K562 (cell line): ENCODE data around the gene PTGFR. TPM values are rescaled to one million over a fixed set of nuclear protein-coding genes. Genes with fewer than 3 reads are reported as not detected.

Experiments used
- ATAC-seq: fragments of 200-7000 bp; cut with Tn5 transposase; 3 replicates; pipeline ENCODE4 v1.9.1; 2020; ENCODE audit warnings: moderate library complexity
- BruUV-seq: library from RNA; stranded (reverse); fragments of 400-500 nt; replicated peaks from 2 replicates; lab custom pipeline; 2021; lab: Mats Ljungman, UMichigan
- CTCF ChIA-PET: fragments of 300-600 bp; formaldehyde crosslinking; extraction: SDS; loops from one replicate; lab custom pipeline; 2021; ENCODE audit warnings: low intra/inter-chr PET ratio; lab: Yijun Ruan, JAX
- POLR2A ChIA-PET: fragments of 300-600, 350-650 bp; sonication (Branson Sonifier 250); formaldehyde crosslinking; extraction: SDS; loops from one replicate; lab custom pipeline; 2021; ENCODE audit warnings: antibody characterized with exemption, inconsistent platforms; lab: Yijun Ruan, JAX
- DNase-seq, 4 experiments: peaks; one replicate each; pipeline versions ENCODE4 v3.0.0 to v3.0.0-alpha.2; 2011 to 2018; ENCODE audit warnings: low spot score in 3 of 4, mixed read lengths in 3 of 4; ENCODE audit errors: extremely low read depth in 1 of 4
- FAIRE-seq: peaks from 2 replicates; lab custom pipeline; 2011; peaks lifted over from hg19 to GRCh38; lab: Jason Lieb, UNC
- H2AFZ ChIP-seq: 2 replicates; pipeline ENCODE4 v1.6.0; 2011; ENCODE audit warnings: low read depth, low read length, control low read depth, inconsistent platforms
- H3K27ac ChIP-seq: fragments of 200-600 bp; 3 replicates; pipeline ENCODE4 v1.8.0; 2011; ENCODE audit warnings: low read depth, mild to moderate bottlenecking, control low read depth, inconsistent platforms, low read length, moderate library complexity, mixed read lengths; ENCODE audit errors: extremely low read depth
- H3K27me3 ChIP-seq, 2 experiments: fragments of 300-600 bp in 1 of 2; 2 replicates in 1 of 2; 3 replicates in 1 of 2; pipeline versions ENCODE4 v1.6.0 to v1.8.0; 2011; ENCODE audit warnings: inconsistent platforms in 2 of 2, low read length in 2 of 2, mild to moderate bottlenecking in 1 of 2, mixed read lengths in 1 of 2, moderate library complexity in 1 of 2; ENCODE audit not compliant: control insufficient read depth in 2 of 2, insufficient read depth in 2 of 2
- H3K36me3 ChIP-seq: fragments of 300-600 bp; 3 replicates; pipeline ENCODE4 v1.8.0; 2011; ENCODE audit warnings: mild to moderate bottlenecking, low read length, inconsistent platforms; ENCODE audit not compliant: control insufficient read depth, insufficient read depth
- H3K4me1 ChIP-seq, 2 experiments: fragments of 200-600 bp in 1 of 2; replicated peaks in 1 of 2; 2 replicates in 1 of 2; 3 replicates in 1 of 2; pipeline versions ENCODE4 v1.5.1 to v1.8.0; 2011; ENCODE audit warnings: inconsistent platforms in 2 of 2, low read length in 2 of 2, mild to moderate bottlenecking in 1 of 2, mixed read lengths in 1 of 2, moderate library complexity in 1 of 2; ENCODE audit not compliant: control insufficient read depth in 2 of 2, insufficient read depth in 2 of 2
- H3K4me2 ChIP-seq: 2 replicates; pipeline ENCODE4 v1.6.1; 2011; ENCODE audit warnings: low read length, control low read depth, inconsistent platforms, mixed read lengths; ENCODE audit not compliant: insufficient read depth
- H3K4me3 ChIP-seq: fragments of 200-600 bp; sonication (generic), shearing (Covaris generic); 2 replicates; pipeline ENCODE4 v1.5.1; 2016; ENCODE audit warnings: control low read depth, inconsistent platforms
- H3K79me2 ChIP-seq: fragments of 200-600 bp; 3 replicates; pipeline ENCODE4 v1.8.0; 2011; ENCODE audit warnings: low read length, inconsistent platforms; ENCODE audit not compliant: control insufficient read depth, insufficient read depth
- H3K9ac ChIP-seq, 2 experiments: 2 replicates each; pipeline versions ENCODE4 v1.6.0 to v1.6.1; 2011; ENCODE audit warnings: low read depth in 2 of 2, low read length in 2 of 2, control low read depth in 1 of 2, inconsistent platforms in 1 of 2, mild to moderate bottlenecking in 1 of 2, mixed read lengths in 1 of 2; ENCODE audit not compliant: insufficient read depth in 1 of 2
- H3K9me1 ChIP-seq: one replicate; pipeline ENCODE4 v1.6.0; 2011; ENCODE audit warnings: inconsistent platforms, mild to moderate bottlenecking, low read length, moderate library complexity; ENCODE audit not compliant: control insufficient read depth, insufficient read depth
- H3K9me3 ChIP-seq: replicated peaks from 2 replicates; pipeline ENCODE4 v1.5.1; 2011; ENCODE audit warnings: low read depth, low read length, inconsistent platforms; ENCODE audit not compliant: control insufficient read depth, insufficient read depth
- H4K20me1 ChIP-seq: replicated peaks from 2 replicates; pipeline ENCODE4 v1.6.1; 2011; ENCODE audit warnings: low read length, inconsistent platforms, mixed read lengths; ENCODE audit not compliant: control insufficient read depth, insufficient read depth
- BMI1 ChIP-seq: fragments of 150-350 bp; IDR thresholded peaks from 2 replicates; pipeline ENCODE4 v1.6.1; 2014; ENCODE audit warnings: low read length
- CCAR2 ChIP-seq: fragments of 200-400 bp; formaldehyde crosslinking; IDR thresholded peaks from 2 replicates; pipeline ENCODE4 v1.6.1; 2017; ENCODE audit warnings: mild to moderate bottlenecking, low read depth, low read length
- GABPB2 ChIP-seq: fragments of 250-450 bp; sonication (Bioruptor Pico); conservative IDR thresholded peaks from 2 replicates; pipeline ENCODE4 v1.5.1; 2021; ENCODE audit warnings: mild to moderate bottlenecking
- LARP7 ChIP-seq: fragments of 450-650 bp; IDR thresholded peaks from 2 replicates; pipeline ENCODE4 v1.6.1; 2016
- MECOM ChIP-seq: fragments of 250-450 bp; sonication (Bioruptor Pico); IDR thresholded peaks from 2 replicates; pipeline ENCODE4 v1.8.0; 2022; ENCODE audit warnings: inconsistent platforms
- MNT ChIP-seq, 2 experiments: fragments of 450-650 bp; conservative IDR thresholded peaks; 2 replicates each; pipeline ENCODE4 v1.6.1; 2017; ENCODE audit warnings: mild to moderate bottlenecking in 2 of 2, moderate library complexity in 2 of 2
- NFYB ChIP-seq: IDR thresholded peaks from 2 replicates; pipeline ENCODE4 v1.6.1; 2011; ENCODE audit warnings: mild to moderate bottlenecking, moderate library complexity; ENCODE audit not compliant: insufficient read length; ENCODE audit errors: extremely low read depth
- NR2F6 ChIP-seq: fragments of 450-650 bp; formaldehyde crosslinking; IDR thresholded peaks from 2 replicates; pipeline ENCODE4 v1.4.0; 2020; ENCODE audit warnings: mild to moderate bottlenecking
- NRF1 ChIP-seq, 2 experiments: fragments of 450-650 bp; IDR thresholded peaks in 1 of 2; conservative IDR thresholded peaks in 1 of 2; 2 replicates each; pipeline ENCODE4 v1.6.1; 2014; ENCODE audit warnings: mild to moderate bottlenecking in 2 of 2
- RNF2 ChIP-seq: sonication (generic); IDR thresholded peaks from 2 replicates; pipeline ENCODE4 v1.6.1; 2016
- TCFL5 ChIP-seq: fragments of 250-450 bp; sonication (Bioruptor Pico); conservative IDR thresholded peaks from 2 replicates; pipeline ENCODE4 v1.6.1; 2021; ENCODE audit warnings: mild to moderate bottlenecking, moderate library complexity, matching md5 sums
- THAP7 ChIP-seq: fragments of 250-450 bp; sonication (Bioruptor Pico); IDR thresholded peaks from 2 replicates; pipeline ENCODE4 v1.5.0; 2021
- ZNF175 ChIP-seq: fragments of 200-800 bp; sonication (Bioruptor generic); IDR thresholded peaks from 2 replicates; pipeline ENCODE4 v1.6.1; 2016; ENCODE audit warnings: low read depth, mild to moderate bottlenecking, missing genetic modification characterization, missing compliant biosample characterization
- ZNF280A ChIP-seq: fragments of 450-650 bp; IDR thresholded peaks from 2 replicates; pipeline ENCODE4 v1.6.1; 2018; ENCODE audit warnings: mild to moderate bottlenecking, low read depth; ENCODE audit not compliant: partially characterized antibody
- ZNF316 ChIP-seq: fragments of 450-650 bp; IDR thresholded peaks from 2 replicates; pipeline ENCODE4 v1.6.1; 2016
- ZNF431 ChIP-seq: sonication (generic); formaldehyde crosslinking; IDR thresholded peaks from 2 replicates; pipeline ENCODE4 v1.8.0; 2022; ENCODE audit warnings: mild to moderate bottlenecking, missing genetic modification reagents
- ZZZ3 ChIP-seq: fragments of 450-650 bp; IDR thresholded peaks from 2 replicates; pipeline ENCODE4 v1.6.1; 2016; ENCODE audit warnings: antibody characterized with exemption, mild to moderate bottlenecking, moderate library complexity
- WGBS: fragments of 100-300 bp; shearing (Covaris generic); methylation state at CpG from one replicate; pipeline ENCODE4 v1.1.6; 2016; ENCODE audit warnings: low coverage, mixed read lengths; ENCODE audit not compliant: insufficient coverage; ENCODE audit errors: missing lambda C conversion rate; 5-methylcytosine and 5-hydroxymethylcytosine counted together
- in situ Hi-C: fragments of 300-500 bp; cut with MboI; formaldehyde crosslinking; loops from 4 replicates; pipeline ENCODE4 v1.15.0; 2018; ENCODE audit warnings: inconsistent platforms, mixed read lengths
- intact Hi-C: fragments of 100-400 bp; cut with micrococcal nuclease; formaldehyde crosslinking; loops from 2 replicates; pipeline ENCODE4 v1.14.2; 2022
- polyA plus RNA-seq, 8 experiments: library from polyadenylated mRNA; depleted of rRNA in 4 of 8; stranded (reverse) in 5 of 8; unstranded in 3 of 8; fragments of >200 nt; fragmentation: Nextera tagmentation in 2 of 8; fragmentation: Illumina TruSeq in 1 of 8; extraction: Ambion mirVana in 2 of 8; extraction: Trizol in 1 of 8; gene quantifications; 2 replicates each; pipeline versions ENCODE4 v1.2.1 to v1.2.3, GENCODE V29; 2011 to 2014; ENCODE audit warnings: inconsistent platforms in 1 of 8, missing spikeins in 1 of 8
- total RNA-seq, 7 experiments: library from RNA; depleted of rRNA in 6 of 7; stranded (reverse); fragments of >200 nt in 6 of 7; fragmentation: Illumina TruSeq in 2 of 7; extraction: Trizol in 2 of 7; gene quantifications; 2 replicates each; pipeline versions ENCODE4 v1.2.1 to v1.2.3, GENCODE V29; 2011 to 2021; ENCODE audit warnings: low replicate concordance in 1 of 7

PTGFR gene
- total and polyA plus RNA-seq, 9 of the 15 experiments (the other 6 are each of a cell fraction or from before 2014, with no cell fraction given): 0.04 TPM; not detected in 8

GRCh38 chr1:78561856-78562255 is 71.1 kb downstream of the PTGFR start (continued):
- TF ChIP-seq CCAR2 (no peak), ZNF431 (no peak), LARP7 (no peak), NRF1 (conservative IDR thresholded peaks at IDR 0.05 in 1 of 2, IDR thresholded peaks at IDR 0.05 in 1 of 2) (no peak), MECOM (CRISPR knock-in tag) (no peak)

- no peaks in the 10 kb centered on the region for H3K36me3 ChIP-seq
- no peak overlapping the region for H3K4me2 ChIP-seq
- H3K9ac ChIP-seq: no peak overlapping the region
- no peak for DNase-seq
- in situ Hi-C loops: no loop called here
- H3K27me3 ChIP-seq: no peaks in the 10 kb centered on the region
- H3K4me1 ChIP-seq: no peaks in the 10 kb centered on the region
- POLR2A ChIA-PET: no interaction called here
- H3K27ac ChIP-seq: no peak overlapping the region
- CTCF ChIA-PET: no interaction called here
- BruUV-seq: no TSS peak
- no peaks in the 10 kb centered on the region for H4K20me1 ChIP-seq
- ATAC-seq: no peak
- no peaks in the 10 kb centered on the region for H3K79me2 ChIP-seq
- H2AFZ ChIP-seq: no peak overlapping the region
- intact Hi-C loops: no loop called here
- no peak overlapping the region for H3K4me3 ChIP-seq
- no peaks in the 10 kb centered on the region for H3K9me1 ChIP-seq
- WGBS: 9% methylated on average over 2 of the region's 2 CpGs
- H3K9me3 ChIP-seq: no peaks in the 10 kb centered on the region
- FAIRE-seq: no peak
- TF ChIP-seq ZNF280A: no peak
- no peak for TF ChIP-seq THAP7 (CRISPR knock-in tag)
- no peak for TF ChIP-seq GABPB2 (CRISPR knock-in tag)
- no peak for TF ChIP-seq NR2F6 (CRISPR knock-in tag)
- TF ChIP-seq BMI1: no peak
- TF ChIP-seq ZNF175 (CRISPR knock-in tag): no peak
- TF ChIP-seq MNT (conservative IDR thresholded peaks at IDR 0.05): no peak
- no peak for TF ChIP-seq RNF2
- TF ChIP-seq TCFL5 (CRISPR knock-in tag): no peak
- no peak for TF ChIP-seq ZZZ3
- no peak for TF ChIP-seq NFYB
- TF ChIP-seq ZNF316: no peak
Observed at GRCh38 chr1:78565393-78565792, 74.6 kb downstream of the PTGFR start.
